Transverse colon (tissue), 4 donors: ENCODE measurements around the gene PMEPA1. TPM values are rescaled to one million over a fixed set of nuclear protein-coding genes. Genes with fewer than 3 reads are reported as not detected.

ENCODE experiments used
- DNase-seq: peaks from one replicate; pipeline ENCODE4 v3.0.0-alpha.2; 2019
- H3K27ac ChIP-seq, 4 donors: fragments of 200-600 bp; sonication (generic); 2 replicates each; pipeline ENCODE4 v1.5.1; 2016 to 2018; ENCODE audit warnings: inconsistent platforms in 4 of 4
- H3K27me3 ChIP-seq: fragments of 200-600 bp; sonication (generic); 2 replicates; pipeline ENCODE4 v1.5.1; 2017; ENCODE audit warnings: inconsistent platforms
- H3K36me3 ChIP-seq, 4 donors: fragments of 200-600 bp; sonication (generic); 2 replicates each; pipeline ENCODE4 v1.5.1; 2017 to 2019; ENCODE audit warnings: inconsistent platforms in 4 of 4
- H3K4me1 ChIP-seq, 4 donors: fragments of 200-600 bp; sonication (generic); 2 replicates each; pipeline ENCODE4 v1.5.1; 2017 to 2020; ENCODE audit warnings: inconsistent platforms in 4 of 4
- H3K4me3 ChIP-seq, 4 donors: fragments of 200-600 bp; sonication (generic); 1 replicate in 1 of 4; 2 replicates in 3 of 4; pipeline versions ENCODE4 v1.5.1 to v1.6.1; 2017 to 2019; ENCODE audit warnings: inconsistent platforms in 4 of 4
- H3K9me3 ChIP-seq, 2 donors: fragments of 200-600 bp; sonication (generic); 2 replicates each; pipeline ENCODE4 v1.5.1; 2017 to 2019; ENCODE audit warnings: inconsistent platforms in 2 of 2
- CTCF ChIP-seq, 5 experiments: fragments of 200-600 bp in 3 of 5; fragments of 450-650 bp in 2 of 5; sonication (generic) in 3 of 5; IDR thresholded peaks; 1 replicate in 2 of 5; 2 replicates in 3 of 5; pipeline ENCODE4 v1.5.1; 2016 to 2017; ENCODE audit warnings: antibody characterized with exemption in 5 of 5, inconsistent platforms in 3 of 5, mild to moderate bottlenecking in 2 of 5, moderate library complexity in 1 of 5
- EP300 ChIP-seq: sonication (generic); formaldehyde crosslinking; IDR thresholded peaks from one replicate; pipeline ENCODE4 v1.6.1; 2017; ENCODE audit warnings: antibody characterized with exemption, low read depth
- POLR2A ChIP-seq: fragments of 450-650 bp; IDR thresholded peaks from one replicate; pipeline ENCODE4 v1.6.1; 2016; ENCODE audit warnings: antibody characterized with exemption, mild to moderate bottlenecking, moderate library complexity
- POLR2AphosphoS5 ChIP-seq, 3 donors: sonication (generic); formaldehyde crosslinking; IDR thresholded peaks; one replicate each; pipeline ENCODE4 v1.6.1; 2016; ENCODE audit warnings: antibody characterized with exemption in 3 of 3
- WGBS, 2 donors: methylation state at CpG; one replicate each; pipeline ENCODE4 v1.1.5; 2018; ENCODE audit warnings: low coverage in 1 of 2; 5-methylcytosine and 5-hydroxymethylcytosine counted together
- in situ Hi-C, 4 donors: fragments of 200-750 bp; cut with MboI; loops; one replicate each; pipeline versions ENCODE4 v1.15.0 to v1.15.1; 2017; ENCODE audit warnings: low sequenced_read_pairs in 3 of 4, low pct_ligation_motif_present in 1 of 4, low pct_unique_long_range_greater_than_20kb in 1 of 4
- intact Hi-C: fragments of 100-400 bp; cut with DNase I; formaldehyde crosslinking; loops from one replicate; pipeline ENCODE4 v1.15.1; 2023; ENCODE audit warnings: low total_unique reads
- total RNA-seq, 4 donors: library from RNA; depleted of rRNA; stranded (reverse); fragments of >200 nt; gene quantifications; one replicate each; pipeline ENCODE4 v1.1.0, GENCODE V29; 2016

The PMEPA1 gene
- total RNA-seq, 4 donors from 2014 or later: 6.4 to 10.8 (median 8.4) TPM

- no peak for DNase-seq
- no peak for TF ChIP-seq CTCF (IDR thresholded peaks at IDR 0.05)
- no peak for TF ChIP-seq POLR2AphosphoS5 (IDR thresholded peaks at IDR 0.05)
- no peak for TF ChIP-seq POLR2A
- no peak for TF ChIP-seq EP300
- intact Hi-C loops (no loop called here), in situ Hi-C loops (no loop called here)
- no peaks in the 10 kb centered on the region for H3K9me3 ChIP-seq
- no peak overlapping the region for H3K4me3 ChIP-seq
- no peaks in the 10 kb centered on the region for H3K36me3 ChIP-seq
- 82% methylated on average over 7 of the region's 7 CpGs; no CpG with 5 or more reads in 1 of the 2 donors for WGBS, 2 donors
- peak overlapping the region in 3 of 4 donors; percentile 89 to 95 (median 94) for H3K27ac ChIP-seq
- H3K4me1 ChIP-seq: peaks cover 6 to 28% (median 17%) of the 10 kb centered on the region in 4 donors
- no peaks in the 10 kb centered on the region for H3K27me3 ChIP-seq
Measured at GRCh38 chr20:57711826-57712225, 2.0 kb upstream of the PMEPA1 start.

- H3K27me3 ChIP-seq: no peaks in the 10 kb centered on the region
- peak overlapping the region; percentile 86 to 95 (median 92) for H3K27ac ChIP-seq
- H3K4me3 ChIP-seq: no peak overlapping the region
- no peaks in the 10 kb centered on the region for H3K9me3 ChIP-seq
- H3K4me1 ChIP-seq: peaks cover 6 to 28% (median 17%) of the 10 kb centered on the region in 4 donors
- 50 to 84% methylated on average over 1 to 8 of the region's 8 CpGs for WGBS, 2 donors
- DNase-seq: no peak
- no peaks in the 10 kb centered on the region for H3K36me3 ChIP-seq
- TF ChIP-seq CTCF (IDR thresholded peaks at IDR 0.05): no peak
- no peak for TF ChIP-seq POLR2AphosphoS5 (IDR thresholded peaks at IDR 0.05)
- no peak for TF ChIP-seq POLR2A
- TF ChIP-seq EP300: no peak
- in situ Hi-C loops (no loop called here), intact Hi-C loops (no loop called here)
Measured at GRCh38 chr20:57711311-57711712, 1.5 kb upstream of the PMEPA1 start.

DNA sequence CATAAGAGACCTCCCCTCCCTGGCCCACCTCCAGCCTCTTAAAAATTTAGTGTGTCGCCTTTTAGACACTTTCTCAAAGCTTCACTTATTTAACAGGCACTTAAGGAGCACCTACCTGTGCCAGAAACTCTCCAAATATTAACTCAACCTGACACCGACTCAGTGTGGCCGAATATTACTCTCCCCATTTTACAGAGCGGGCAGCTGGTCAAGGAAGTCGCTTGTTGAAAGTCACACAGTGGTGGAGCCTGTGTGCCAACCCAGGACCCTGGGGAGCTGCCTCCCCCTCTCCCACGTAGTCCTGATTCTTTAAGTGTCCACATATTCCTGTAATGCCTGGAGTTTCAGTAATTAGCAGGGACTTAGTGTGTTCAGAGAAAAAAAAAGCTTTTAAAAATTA is 1.0 kb upstream of the PMEPA1 start:
- Histone ChIP-seq H3K4me1 (peaks cover 6 to 28% (median 17%) of the 10 kb centered on the region in 4 donors), H3K9me3 (no peaks in the 10 kb centered on the region), H3K27ac (peak overlapping the region; percentile 86 to 95 (median 92)), H3K36me3 (no peaks in the 10 kb centered on the region), H3K27me3 (no peaks in the 10 kb centered on the region), H3K4me3 (peak overlapping the region; percentile 69 to 99 (median 78))
- intact Hi-C loops (no loop called here), in situ Hi-C loops (no loop called here)
- no peak for DNase-seq
- TF ChIP-seq POLR2A: no peak
- TF ChIP-seq EP300: no peak
- TF ChIP-seq POLR2AphosphoS5 (IDR thresholded peaks at IDR 0.05): no peak
- no peak for TF ChIP-seq CTCF (IDR thresholded peaks at IDR 0.05)
- WGBS, 2 donors: 18 to 26% methylated on average over 3 to 6 of the region's 6 CpGs

- intact Hi-C loops (no loop called here), in situ Hi-C loops (no loop called here)
- Histone ChIP-seq H3K4me1 (peaks cover 6 to 28% (median 17%) of the 10 kb centered on the region in 4 donors), H3K36me3 (no peaks in the 10 kb centered on the region), H3K27me3 (no peaks in the 10 kb centered on the region), H3K9me3 (no peaks in the 10 kb centered on the region), H3K27ac (peak overlapping the region; percentile 65 to 89 (median 80)), H3K4me3 (peak overlapping the region; percentile 56 to 82 (median 72))
- WGBS, 2 donors: 10 to 37% methylated on average over 7 to 39 of the region's 108 CpGs
- TF ChIP-seq POLR2AphosphoS5 (IDR thresholded peaks at IDR 0.05) (no peak), EP300 (no peak), CTCF (IDR thresholded peaks at IDR 0.05) (no peak), POLR2A (no peak)
- DNase-seq: no peak
Measured at GRCh38 chr20:57708694-57709673, 831 bp downstream of the PMEPA1 start.
